ENCODE measurements around the gene FRMD8. TPM values are rescaled to one million over a fixed set of nuclear protein-coding genes. Genes with fewer than 3 reads are reported as not detected.
A peak's percentile ranks its signal among the peaks of the same experiment; 100 is the strongest.

The FRMD8 gene
- total and polyA plus RNA-seq, 2 of the 4 experiments (the other 2 are of a cell fraction) = 11.3 to 19.8 TPM

GRCh38 chr11:65377777-65378176 lies 8.7 kb upstream of the FRMD8 start:
- H2BK20ac ChIP-seq (ENCODE audit: low read depth, low read length) = no peak overlapping the region
- H4K5ac ChIP-seq (ENCODE audit: low read depth, low read length) = no peak overlapping the region
- in situ Hi-C loops (cut with MboI; ENCODE audit: low sequenced_read_pairs) (no loop called here), dilution Hi-C loops (cut with HindIII; ENCODE audit: low sequenced_read_pairs, unreplicated experiment) (no loop called here), intact Hi-C loops (cut with micrococcal nuclease) (no loop called here)
- no peak for DNase-seq
- CTCF ChIA-PET = interaction anchor here (0.5 kb wide), 1 partner anchor 82 kb away, joined by 3 read pairs; no protein-coding TSS in a partner anchor
- no peak overlapping the region for H2BK15ac ChIP-seq (ENCODE audit: low read depth, low read length)
- no peak overlapping the region for H3K4me2 ChIP-seq (ENCODE audit: low read depth, low read length)
- H2BK5ac ChIP-seq (ENCODE audit: low read depth, low read length, poor library complexity, severe bottlenecking) = no peak overlapping the region
- H2AK9ac ChIP-seq (replicated peaks; ENCODE audit: low read depth, low read length, poor library complexity) = no peak overlapping the region
- H3K9ac ChIP-seq (ENCODE audit: low read depth, low read length) = no peak overlapping the region
- no peak for TF ChIP-seq NFE2L2 (IDR thresholded peaks at IDR 0.05; ENCODE audit: low read depth, low read length)
- no peak for TF ChIP-seq SMC3 (IDR thresholded peaks at IDR 0.05; ENCODE audit: low read depth, low read length)
- TF ChIP-seq MAZ (IDR thresholded peaks at IDR 0.05; ENCODE audit: borderline replicate concordance, low read depth, low read length) = no peak
- TF ChIP-seq MAFK (IDR thresholded peaks at IDR 0.05; ENCODE audit: low read depth, low read length) = no peak
- no peak for TF ChIP-seq ELK1 (IDR thresholded peaks at IDR 0.05; ENCODE audit: borderline replicate concordance, low read depth, low read length)
- no peak for TF ChIP-seq POLR2A (IDR thresholded peaks at IDR 0.05; ENCODE audit: low read depth, low read length)
- no peak for TF ChIP-seq RCOR1 (IDR thresholded peaks at IDR 0.05; ENCODE audit: insufficient replicate concordance, low read length)
- no peak for TF ChIP-seq RAD21 (IDR thresholded peaks at IDR 0.05; ENCODE audit: low read length)
- no peak overlapping the region for H2BK120ac ChIP-seq (ENCODE audit: low read depth, low read length)
- H4K91ac ChIP-seq (ENCODE audit: insufficient read depth, low read depth, low read length) = no peak overlapping the region
- H3K18ac ChIP-seq (ENCODE audit: low read depth, low read length) = no peak overlapping the region
- H3K14ac ChIP-seq (replicated peaks; ENCODE audit: low read depth, low read length) = no peak overlapping the region
- WGBS, 2 experiments (ENCODE audit: extremely low coverage in 2 of 2, insufficient read length in 1 of 2) = 78% methylated on average over 7 of the region's 8 CpGs; no CpG with 5 or more reads in 1 of the 2 experiments
- H4K20me1 ChIP-seq (ENCODE audit: insufficient read depth, low read length) = peaks cover 3% of the 10 kb centered on the region
- H2AFZ ChIP-seq (replicated peaks; ENCODE audit: low read length, poor library complexity) = no peak overlapping the region
- H4K8ac ChIP-seq (ENCODE audit: low read depth in 2 of 2, low read length in 2 of 2) = no peak overlapping the region
- H3K4me3 ChIP-seq (ENCODE audit: insufficient read depth, low read depth, low read length) = no peak overlapping the region
- peaks cover 5% of the 10 kb centered on the region for H3K4me1 ChIP-seq (ENCODE audit: control insufficient read depth, insufficient read depth, low read length)
- H3K56ac ChIP-seq (ENCODE audit: extremely low read depth, insufficient read depth, low read length) = no peak overlapping the region
- H3K4ac ChIP-seq (ENCODE audit: low read depth, low read length) = no peak overlapping the region; the same call in 1 of the 2 replicates
- H3K36me3 ChIP-seq (ENCODE audit: control insufficient read depth, insufficient read depth, low read length) = no peaks in the 10 kb centered on the region
- H3K9me1 ChIP-seq (ENCODE audit: insufficient read depth, low read length) = peaks cover 13% of the 10 kb centered on the region; the same call in 1 of the 2 replicates
- H3K9me3 ChIP-seq (ENCODE audit: control insufficient read depth, insufficient read depth, low read length) = no peaks in the 10 kb centered on the region
- POLR2A ChIA-PET (ENCODE audit: unreplicated experiment) = no interaction called here
- no peaks in the 10 kb centered on the region for H3K27me3 ChIP-seq (ENCODE audit: control insufficient read depth, insufficient read depth, low read length)
- peaks cover 4 to 27% of the 10 kb centered on the region in 2 experiments; a peak in 2 of 4 replicates for H3K79me1 ChIP-seq (ENCODE audit: low read depth in 1 of 2, low read length in 2 of 2)
- no peak overlapping the region for H3K27ac ChIP-seq (ENCODE audit: insufficient read depth, low read length)
- H2AK5ac ChIP-seq (ENCODE audit: low read depth, low read length) = 0 out of 2 replicates have a peak overlapping the region, but pooled peaks have one; percentile 15
- no peak overlapping the region; the same call in 1 of the 2 replicates for H3K23ac ChIP-seq (ENCODE audit: low read depth, low read length)
- BruUV-seq (replicated peaks) = no TSS peak
- ATAC-seq (ENCODE audit: low read depth) = no peak

Data from IMR-90 (cell line).